Suprapubic skin (tissue), 3 donors: Measurements from ENCODE around the gene REXO1.

Experiments
- CTCF ChIP-seq, 2 donors: fragments of 200-600 bp in 1 of 2; fragments of 450-650 bp in 1 of 2; sonication (generic) in 1 of 2; IDR thresholded peaks; one replicate each; pipeline ENCODE4 v1.5.1; 2016 to 2019; ENCODE audit warnings: antibody characterized with exemption in 2 of 2, mild to moderate bottlenecking in 1 of 2, moderate library complexity in 1 of 2
- POLR2A ChIP-seq, 2 donors: fragments of 450-650 bp; IDR thresholded peaks; one replicate each; pipeline ENCODE4 v1.6.1; 2017; ENCODE audit warnings: antibody characterized with exemption in 2 of 2, mild to moderate bottlenecking in 2 of 2, moderate library complexity in 2 of 2

- no peak for TF ChIP-seq CTCF (IDR thresholded peaks at IDR 0.05)
- no peak for TF ChIP-seq POLR2A (IDR thresholded peaks at IDR 0.05)
Observed at GRCh38 chr19:1823020-1823419, 25.3 kb downstream of the REXO1 start.
